HG03196 (cell line): ENCODE results near the gene ARVCF.

Experiments used
- ATAC-seq: cut with Tn5 transposase; IDR thresholded peaks from one replicate; pipeline ENCODE4 v1.9.1; 2021; ENCODE audit not compliant: unreplicated experiment

The ARVCF gene

DNA sequence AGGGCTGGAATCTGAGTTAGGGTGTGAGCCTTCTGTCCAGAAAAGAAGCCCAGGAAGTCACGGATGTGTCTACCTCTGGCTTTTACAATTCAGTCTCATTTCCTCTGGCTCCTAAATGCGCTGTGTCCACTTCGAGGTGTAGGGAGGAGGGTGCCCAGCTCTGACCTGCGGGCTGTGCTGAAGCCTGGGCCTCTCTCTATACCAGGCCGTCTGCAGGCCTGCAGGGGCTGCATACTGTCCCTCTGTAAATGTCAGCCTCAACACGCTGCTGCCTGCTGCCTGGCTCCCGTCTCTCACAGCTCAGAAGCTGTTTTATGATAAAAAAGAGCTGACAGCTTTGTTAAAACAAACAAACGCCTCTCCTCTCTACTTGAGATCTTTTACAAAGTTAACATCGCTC, 14.5 kb downstream of the ARVCF start:
- ATAC-seq, result no peak

DNA sequence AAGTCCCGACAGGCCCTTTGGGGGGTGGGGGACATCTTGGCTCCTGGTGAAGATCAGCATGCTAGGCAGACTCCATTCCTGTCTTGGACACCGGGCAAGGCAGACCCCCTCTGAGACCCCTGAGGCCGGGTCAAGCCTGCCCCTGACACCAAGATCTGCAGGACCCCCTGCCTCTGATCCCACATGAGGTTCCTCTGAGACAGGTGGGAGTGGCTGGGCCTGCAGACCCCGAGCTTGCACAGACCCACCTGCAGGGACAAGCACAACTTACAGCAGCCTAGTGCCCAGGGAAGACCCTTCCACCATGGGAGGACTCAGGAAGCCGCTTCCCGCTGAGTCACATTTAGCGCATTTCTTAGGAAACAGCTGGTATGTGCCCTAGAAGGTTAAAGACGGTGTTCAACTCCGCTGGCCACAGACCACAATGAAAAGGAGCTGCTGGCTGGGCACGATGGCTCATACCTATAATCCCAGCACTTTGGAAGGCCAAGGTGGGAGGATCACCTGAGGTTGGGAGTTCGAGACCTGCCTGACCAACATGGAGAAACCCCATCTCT, 15.5 kb downstream of the ARVCF start:
- no peak for ATAC-seq

DNA sequence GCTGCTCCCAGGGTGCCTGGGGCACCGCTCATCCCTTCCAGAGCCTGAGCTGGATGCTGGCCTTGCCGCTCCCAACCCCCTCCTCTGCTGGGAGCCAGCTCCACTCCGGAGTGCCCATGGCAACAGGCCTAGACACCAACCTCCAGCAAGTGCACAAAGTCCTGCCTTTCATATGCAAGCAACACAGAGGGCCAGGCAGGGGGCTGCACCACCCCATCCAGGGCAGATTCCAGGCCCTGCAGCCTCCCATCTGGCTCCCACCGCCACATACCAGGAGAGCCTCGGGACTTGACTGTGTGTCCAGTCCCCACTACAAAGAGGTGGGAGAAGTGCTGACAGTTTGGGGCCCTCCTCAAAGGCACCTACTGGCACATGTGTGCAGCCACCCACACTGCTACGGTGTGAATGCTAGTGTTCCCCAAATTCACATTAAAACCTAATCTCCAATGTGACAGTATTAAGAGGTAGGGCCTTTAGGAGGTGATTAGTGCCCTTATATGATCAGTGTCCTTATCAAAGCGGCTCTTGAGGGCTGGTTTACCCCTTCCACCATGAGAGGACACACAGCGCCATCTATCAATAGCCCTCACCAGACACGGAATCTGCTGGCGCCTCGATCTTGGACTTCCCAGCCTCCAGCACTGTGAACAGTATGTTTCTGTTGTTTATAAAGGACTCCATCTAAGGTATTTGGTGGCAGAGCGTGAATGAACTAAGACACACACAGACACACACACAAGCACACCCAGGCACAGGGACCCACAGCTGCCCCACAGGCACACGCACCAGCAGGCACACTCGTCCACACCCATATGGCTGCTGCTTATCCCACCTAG, 16.2 kb downstream of the ARVCF start:
- ATAC-seq, result no peak

DNA sequence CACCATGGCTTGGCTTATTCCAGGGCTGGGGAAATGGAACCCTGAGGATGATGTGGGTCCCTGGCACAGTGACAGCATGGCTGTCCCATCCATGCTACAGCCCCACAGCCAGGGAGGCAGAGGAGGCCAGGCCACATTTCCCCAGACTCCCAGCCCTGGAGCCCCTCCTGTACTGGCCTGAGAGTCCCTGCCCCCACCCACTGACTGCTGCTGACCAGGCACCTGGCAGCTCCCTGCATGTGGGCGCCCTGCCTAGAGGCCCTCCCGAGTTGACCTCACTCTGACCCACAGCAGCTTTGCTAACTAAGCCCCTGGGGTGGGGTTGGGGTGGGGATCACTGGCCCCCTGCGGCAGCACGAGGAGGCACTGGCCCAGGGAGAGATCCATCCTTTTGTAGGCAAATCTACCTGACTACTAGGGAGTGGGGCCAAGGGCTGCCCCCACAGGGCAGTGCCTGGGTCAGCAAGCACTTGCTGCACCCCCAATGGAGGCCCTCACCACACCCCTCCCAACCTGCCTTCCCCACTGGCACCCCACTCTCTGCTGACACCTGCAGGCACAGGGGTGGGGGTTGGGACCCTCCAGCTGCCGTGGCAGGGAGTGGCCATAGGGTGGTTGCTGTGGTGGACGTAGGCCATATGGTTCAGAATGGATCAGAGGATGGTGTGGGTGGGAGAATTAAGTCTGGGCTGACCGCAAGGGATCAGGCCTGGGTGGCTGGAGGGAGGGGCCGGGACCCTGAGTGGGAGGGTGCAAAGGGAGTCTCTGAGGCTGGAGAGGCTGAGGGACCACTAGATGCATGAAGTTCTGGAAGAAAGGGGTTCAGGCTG, 17.4 kb downstream of the ARVCF start:
- ATAC-seq, result no peak

DNA sequence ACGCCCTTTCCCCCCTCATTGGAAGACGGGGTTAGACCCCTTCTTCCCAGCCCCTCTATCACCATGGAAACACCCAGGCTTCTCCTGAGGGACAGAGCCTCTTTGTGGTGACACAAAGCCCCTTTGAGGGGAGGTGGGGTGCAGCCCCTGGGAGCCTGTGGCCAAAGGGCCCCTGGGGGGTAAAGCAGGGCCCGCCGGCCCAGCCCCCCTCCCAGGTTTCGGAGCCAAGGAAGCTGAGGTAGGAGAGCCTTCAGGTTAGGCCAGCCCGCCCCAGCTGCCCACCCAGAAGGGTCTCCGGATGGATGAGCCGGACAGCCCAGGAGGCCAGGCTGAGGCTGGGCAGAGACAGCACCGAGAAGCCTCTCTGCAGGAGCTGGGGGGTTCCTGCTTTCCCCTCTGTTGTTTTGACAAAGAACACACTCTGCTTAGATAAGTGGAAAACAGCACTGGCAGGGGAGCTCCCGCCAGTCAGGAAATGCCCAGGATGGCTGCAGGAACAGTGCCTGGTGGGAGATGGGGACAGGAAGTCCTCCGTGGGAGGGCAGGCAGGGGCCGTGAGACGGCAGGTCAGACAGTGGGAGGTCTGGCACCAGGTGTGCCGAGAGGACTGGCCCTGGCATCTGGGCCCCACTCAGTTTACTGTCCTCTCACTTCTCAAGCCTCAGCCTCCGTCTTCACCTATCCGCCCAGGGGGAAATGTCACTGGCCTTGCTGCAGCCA, 18.2 kb downstream of the ARVCF start:
- no peak for ATAC-seq

DNA sequence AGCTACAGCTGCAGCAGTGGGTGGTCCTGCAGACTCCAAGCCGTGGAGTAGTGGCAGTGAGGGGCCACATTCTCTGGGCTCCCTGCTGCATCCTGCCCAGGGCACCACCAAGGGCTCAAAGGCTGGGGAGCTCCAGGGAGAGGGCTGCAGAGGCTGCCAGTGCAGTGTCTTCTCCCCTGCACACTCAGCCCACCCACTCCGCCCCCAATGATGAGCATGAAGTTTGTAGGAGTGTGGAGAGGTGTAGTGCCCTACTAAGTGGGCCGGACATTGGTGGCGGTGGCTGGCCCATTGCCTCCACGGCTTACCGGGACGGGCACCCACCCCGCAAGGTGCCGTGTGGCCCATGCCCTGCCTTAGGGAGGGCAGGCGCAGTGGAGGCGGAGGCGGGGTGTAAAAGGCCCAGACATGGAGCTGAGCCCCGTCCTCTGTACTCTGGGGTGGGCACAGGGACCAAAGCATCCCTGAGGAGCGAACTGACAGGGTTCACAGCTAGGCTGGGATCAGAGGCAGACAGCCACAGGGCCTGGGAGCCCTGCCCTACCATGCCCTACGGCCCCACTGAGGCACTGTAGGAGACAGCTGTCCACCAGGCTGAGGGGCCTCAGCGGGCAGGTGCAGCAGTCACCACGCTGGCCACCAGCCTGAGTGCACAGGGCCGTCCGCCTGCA, 18.9 kb downstream of the ARVCF start:
- no peak for ATAC-seq

DNA sequence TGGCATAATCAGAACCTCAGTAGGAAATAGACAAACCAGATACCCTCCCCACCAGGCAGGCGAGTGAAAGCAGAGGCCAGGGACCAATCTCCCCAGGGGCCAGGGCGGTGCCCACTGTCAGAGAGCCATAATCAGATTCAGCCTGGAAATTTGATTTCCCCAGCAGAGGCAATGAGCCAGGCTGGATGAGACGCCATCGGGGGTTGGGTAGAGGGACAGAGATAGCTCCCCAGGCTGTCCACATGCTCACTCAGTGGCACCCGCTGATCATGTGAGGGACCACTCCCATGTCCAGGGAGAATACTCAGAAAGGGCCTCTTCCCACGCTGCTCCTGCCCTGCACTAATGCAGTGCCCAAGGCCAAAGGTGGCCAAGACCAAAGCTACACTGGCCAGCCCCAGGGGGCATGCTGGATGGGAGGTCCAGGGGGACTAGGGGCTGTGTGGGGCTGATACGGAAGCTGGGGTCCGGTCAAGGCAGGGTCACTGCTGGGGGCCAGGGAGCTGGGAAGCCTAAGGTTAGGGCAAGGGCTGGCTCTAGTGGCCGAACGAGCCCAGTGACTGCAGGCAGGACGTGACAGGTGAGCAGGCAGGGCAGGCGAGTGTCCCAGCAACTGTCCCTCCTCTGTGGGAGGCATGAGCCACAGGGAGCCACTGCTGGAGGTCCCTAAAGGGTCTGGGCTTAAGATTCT, 19.8 kb downstream of the ARVCF start:
- ATAC-seq, result no peak

DNA sequence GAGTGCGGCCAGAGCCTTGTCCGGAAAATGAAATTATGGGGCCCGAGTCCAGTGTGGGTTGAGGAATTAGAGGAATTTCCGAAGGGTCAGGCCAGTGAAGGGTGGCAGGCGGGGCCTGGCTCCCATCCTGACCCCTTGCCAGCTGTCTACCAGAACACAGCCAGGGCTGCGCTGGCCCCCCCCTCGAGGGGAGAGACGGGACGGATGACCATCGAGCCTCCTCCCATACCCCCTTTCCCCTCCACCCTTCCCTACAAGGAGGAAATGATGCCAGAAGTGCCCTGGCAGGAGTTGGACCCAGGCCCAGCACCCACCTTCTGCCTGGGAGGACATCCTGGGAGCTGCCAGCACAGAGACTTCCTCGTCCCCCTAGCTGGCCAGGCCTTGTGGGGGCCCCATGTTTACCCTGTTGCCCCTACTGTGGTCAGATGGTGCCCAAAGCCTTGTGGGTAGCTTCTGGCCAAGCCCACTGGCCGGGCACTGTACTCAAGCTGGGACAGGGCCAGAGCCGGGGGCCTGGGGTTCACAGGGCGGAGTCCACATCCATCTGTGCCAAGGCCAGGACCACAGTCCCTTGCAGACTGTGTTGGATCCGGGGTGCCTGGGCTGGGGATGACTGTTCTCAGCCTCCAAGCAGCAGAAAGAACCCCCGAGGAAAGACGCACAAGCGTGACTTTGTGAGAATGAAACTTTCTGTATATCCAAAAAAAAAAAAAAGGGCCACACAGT, 20.8 kb downstream of the ARVCF start:
- no peak for ATAC-seq

DNA sequence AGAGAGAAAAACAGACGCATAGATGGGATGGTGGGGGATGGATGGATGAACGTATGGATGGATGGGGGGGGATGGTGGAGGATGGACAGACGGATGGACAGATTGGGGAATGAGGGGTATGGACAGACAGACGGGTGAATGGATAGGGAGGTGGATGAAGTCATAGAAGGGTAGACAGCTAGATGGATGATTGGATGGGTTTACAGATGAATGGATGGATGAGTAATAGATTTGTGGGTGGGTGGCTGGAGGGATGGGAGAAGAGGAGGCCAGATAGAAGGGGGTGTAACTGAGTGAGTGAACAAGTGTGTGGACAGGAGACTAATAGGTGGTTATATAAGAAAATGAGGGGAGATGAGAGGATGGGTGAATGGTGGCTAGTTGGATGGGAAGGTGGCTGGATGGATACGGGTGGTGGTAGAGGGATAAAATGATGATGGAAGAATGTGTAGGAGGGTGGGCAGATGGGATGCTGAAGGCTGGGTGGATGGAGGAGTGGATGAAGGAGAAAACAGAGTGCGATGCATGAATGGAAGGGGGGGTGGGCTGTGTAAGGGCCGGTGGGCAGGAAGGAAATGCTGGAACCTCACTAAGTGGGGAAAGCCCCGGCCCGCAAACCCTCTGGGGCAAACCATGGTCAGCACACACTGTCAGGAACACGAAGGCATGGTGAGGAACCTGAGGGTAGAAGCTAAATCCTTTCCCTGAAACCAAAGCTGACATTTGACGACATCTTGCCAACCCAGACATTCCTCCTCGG, 21.6 kb downstream of the ARVCF start:
- no peak for ATAC-seq

DNA sequence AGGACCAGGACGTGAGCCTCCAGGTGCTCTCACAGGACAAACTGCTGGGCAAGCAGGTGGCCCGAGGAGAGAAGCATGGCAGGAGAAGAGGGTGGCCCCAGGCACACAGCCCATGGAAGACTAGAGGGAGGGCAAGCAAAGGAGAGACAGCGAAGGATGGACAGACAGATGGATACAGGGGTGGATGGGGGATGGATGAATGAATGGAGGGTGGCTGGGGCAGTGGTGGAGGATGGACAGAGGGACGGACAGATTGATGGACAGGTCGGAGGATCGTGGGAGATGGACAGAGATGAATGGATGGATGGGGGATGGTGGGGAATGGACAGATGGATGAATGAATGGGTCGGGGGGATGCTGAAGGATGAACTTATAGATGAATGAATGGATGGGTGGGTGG, 22.7 kb downstream of the ARVCF start:
- no peak for ATAC-seq

DNA sequence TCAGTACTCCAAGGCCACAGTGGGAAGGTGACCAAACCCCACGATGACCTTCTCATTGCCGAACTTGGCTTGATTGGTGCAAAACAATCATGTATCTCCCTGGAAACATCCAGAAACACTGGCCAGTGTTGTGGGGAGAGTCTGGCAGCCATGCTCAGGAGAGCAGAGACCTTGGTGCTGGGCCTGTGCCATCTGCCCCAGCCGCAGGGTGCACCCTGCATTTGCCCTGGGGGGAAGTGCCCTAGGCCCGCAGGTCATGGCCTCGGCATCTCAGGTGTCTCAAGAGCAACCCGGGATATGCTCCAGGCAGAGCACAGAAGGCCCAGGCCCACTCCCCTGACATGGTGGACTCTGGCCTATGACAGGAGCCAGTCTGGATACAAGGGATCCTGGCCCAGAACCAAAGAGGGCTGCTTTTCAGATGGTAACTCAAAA, 23.7 kb downstream of the ARVCF start:
- no peak for ATAC-seq

DNA sequence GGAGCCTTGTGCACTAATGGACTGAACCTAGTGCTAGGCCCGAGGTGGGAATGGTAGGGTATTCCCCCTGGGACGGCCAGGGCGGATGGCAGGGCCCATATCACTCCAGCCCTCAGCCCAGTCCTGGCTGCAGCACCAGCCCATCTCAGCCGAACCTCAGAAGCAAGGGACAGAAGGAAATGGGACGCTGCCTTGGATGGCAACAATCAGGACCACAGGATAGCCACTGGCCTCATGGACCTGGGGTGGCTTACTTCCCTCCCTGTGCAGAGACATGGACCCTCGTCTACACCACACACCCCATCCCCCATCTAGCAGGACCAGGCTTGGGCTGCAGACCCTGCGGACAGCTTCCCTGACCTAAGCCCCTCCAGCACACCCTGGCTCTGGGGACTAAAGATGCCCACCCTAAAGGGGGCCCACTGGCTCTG, 24.1 kb downstream of the ARVCF start:
- ATAC-seq, result no peak

DNA sequence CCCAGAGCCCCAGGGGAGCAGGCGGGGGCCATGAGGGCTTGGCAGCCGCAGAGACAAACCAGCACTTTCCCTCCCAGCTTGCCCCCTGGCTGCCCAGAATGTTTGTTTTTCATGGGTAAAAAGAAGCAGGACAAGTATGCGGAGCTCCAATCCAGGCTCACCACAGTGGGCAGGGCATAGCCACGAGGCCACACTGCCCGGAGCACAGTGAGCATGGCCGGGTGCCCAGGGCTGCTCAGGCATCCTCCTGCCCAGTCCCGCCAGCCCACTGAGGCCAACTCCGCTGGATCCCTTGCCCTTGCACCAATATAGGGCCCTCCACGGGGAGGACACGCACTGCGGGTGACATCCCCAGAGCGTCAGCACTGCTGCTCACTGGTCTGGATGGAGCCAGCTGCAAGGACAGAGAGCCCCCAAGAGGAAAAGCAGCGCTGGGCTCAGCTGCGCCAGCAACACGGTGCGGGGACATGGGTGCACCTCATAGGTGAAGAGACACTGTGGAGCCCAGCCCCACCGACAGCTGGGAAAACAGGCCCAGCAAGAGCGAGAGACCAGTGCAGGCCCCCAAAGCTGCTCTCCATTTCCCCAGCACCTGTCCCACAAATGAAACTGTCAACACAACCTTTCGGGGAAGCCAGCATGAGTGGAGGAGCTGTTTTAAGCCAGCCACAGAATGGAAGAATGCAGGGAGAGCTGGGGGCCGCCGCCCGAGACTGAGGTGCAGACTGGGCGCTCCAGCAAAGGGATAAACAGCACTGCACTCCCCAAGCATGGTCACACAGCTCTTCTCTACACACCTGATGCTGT, 24.8 kb downstream of the ARVCF start:
- ATAC-seq, result no peak

DNA sequence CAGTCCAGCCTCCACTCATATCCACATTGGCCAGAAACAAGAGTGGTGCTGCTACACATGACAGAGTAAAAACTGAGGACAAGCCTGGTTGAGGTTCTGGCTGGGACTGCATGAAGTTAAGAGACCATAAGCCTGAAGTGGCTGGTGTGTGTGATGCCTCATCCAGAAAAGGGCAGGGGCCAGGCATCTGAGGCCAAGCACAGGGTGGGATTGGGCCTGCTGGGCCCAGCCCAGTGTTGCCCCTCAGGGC, 25.3 kb downstream of the ARVCF start:
- no peak for ATAC-seq

DNA sequence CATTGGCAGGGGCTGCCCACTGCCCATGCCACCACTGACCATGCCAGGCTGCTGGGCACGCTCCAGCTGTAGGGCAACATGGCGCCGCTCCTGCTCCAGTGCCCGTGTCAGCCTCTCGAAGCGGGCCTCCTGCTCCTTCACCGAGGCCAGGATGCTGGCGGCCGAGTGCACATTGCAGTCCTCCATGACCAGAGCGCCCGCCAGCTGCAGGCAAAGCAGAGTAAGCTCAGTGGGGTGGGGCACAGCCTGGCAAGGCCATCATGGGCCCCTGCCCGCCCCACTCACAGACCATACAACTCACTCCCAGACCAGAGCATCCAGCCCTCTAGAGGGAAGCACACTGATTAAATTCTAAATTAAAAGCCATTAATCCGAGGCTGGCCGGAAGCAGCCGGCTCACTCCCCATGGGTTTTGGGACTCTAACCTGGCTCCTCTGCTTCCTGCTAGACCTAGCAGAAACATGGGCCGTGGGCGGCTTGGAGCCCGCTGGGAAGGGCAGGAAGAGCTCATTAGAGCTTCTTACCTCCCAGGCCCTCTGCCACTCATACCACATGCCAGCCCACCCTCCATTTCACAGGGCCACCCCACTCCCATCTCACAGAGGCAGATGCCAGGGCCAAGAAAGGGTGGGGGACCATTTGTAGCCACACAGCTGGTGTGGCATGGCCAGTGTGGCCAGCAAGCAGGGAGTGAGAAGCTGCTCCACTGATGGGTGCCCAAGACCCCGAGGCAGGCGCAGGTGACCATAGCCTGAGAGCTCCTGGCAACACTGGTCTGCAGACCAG, 25.8 kb downstream of the ARVCF start:
- ATAC-seq, result no peak

DNA sequence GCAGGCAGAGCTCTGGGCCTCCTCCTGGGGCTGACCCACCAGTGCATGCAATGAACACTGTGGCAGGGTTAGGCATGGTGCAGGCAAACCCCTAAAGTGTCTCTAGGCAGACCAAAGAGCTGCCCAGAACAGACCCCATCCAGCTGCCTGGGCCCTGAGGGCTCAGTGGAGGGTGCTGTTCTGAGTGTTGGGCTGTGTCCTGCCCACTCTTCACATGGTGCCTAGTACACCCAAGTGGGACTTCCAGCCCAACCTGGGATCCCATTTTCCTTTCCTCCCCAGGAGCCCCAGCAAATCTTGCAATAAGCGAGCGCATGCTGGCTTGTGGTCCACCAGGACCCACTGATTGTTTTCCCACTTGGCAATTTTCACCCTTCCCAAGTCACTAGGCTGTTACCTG, 26.4 kb downstream of the ARVCF start:
- ATAC-seq, result no peak

DNA sequence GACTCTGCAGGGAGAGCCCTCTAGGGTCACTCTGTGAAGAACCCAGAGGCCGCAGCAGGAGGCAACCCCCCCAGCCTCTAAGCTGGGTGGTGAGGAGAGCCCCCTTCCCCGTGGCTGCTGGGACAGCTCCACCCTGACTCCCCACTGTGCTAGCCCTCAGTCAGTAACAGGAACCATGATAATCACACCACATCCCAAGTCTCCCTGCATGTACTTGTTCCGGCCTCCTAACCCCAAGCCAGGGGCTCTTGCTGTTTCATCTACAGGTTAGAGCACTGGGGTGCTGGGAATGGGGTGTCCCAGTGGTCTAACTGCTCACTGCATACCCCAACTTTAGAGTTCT, 26.9 kb downstream of the ARVCF start:
- no peak for ATAC-seq
